Measurements from ENCODE around the gene PSMF1.
A peak's percentile ranks its signal among the peaks of the same experiment; 100 is the strongest.

PSMF1 gene

DNA sequence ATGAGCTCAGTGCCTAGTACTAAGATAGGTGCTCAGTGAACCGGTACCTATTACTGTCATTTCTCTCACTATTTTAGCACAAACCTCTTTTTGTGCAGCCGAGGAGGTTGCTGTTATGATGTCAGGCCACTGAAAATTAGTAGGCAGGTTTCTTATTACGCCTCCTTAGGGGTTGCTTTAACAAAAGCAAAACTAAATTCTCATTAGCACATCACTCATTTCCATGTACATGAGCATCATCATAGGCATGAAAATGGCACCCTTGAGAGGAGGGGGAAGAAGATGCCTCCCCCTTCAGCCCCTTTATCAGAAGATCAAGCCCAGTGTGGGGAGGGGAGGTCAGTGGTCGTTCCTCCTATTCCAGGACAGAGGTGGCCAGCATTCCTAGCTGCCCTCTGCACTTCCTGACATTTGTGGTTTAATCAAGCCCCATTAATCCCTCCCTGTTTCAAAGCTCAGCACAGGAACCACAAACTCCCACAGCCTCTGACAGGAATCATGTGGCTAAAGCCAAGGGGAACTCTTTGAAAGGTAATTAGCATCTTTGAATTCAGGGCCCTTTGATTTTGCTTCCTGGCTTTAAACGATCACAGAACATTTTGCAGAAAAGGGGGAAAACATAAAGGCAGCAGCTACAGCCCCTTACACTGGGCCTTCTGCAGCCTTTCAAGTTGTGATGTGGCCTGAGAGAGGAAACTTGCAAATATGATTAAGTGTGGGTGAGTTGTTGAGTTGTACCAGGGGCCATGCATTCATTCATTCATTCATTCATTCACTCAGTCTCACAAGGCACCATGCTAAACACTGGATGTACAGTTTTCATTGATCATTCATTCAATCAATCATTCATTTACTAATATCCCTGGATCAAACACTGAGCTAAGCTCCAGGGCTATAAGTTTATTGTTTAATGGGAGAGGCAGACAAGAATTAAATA, 31.9 kb upstream of the PSMF1 start:
- no peak for TF ChIP-seq CTCF (IDR thresholded peaks at IDR 0.05; ENCODE audit: low read depth, low read length)
- DNase-seq (ENCODE audit: extremely low read depth, low read depth), result no peak

DNA sequence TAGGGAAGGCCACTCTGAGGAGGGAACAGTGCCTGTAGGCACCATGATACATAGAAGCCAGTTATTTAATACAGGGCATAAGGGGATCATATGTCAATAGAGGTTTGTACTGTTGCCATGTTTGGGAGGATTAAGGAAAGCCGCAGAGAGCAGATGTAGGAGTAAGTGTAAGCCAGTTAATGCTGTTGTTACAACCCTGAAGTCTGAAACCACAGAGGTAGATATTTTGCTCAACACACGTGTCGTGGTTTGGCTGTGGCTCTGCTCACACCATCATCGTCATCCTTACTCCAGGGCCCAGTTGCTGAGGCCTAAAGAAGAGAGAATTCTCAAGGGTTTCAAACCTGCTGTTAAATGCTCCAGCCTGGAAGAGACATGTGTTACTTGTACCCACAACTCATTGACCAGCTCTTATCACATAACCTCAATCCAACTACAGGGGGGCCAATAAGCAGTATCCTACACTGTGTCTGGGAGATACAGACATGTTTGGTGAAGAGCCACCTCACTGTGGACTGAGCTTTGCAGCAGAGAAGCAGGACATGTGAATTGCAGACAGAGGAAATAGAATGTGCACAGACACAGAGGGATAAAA, 31.0 kb upstream of the PSMF1 start:
- no peak for TF ChIP-seq CTCF (IDR thresholded peaks at IDR 0.05; ENCODE audit: low read depth, low read length)
- DNase-seq (ENCODE audit: extremely low read depth, low read depth), result no peak

- no peak for TF ChIP-seq CTCF (IDR thresholded peaks at IDR 0.05; ENCODE audit: low read depth, low read length)
- DNase-seq (ENCODE audit: extremely low read depth, low read depth), result peak; percentile 4
Measured at GRCh38 chr20:1094751-1095150, 23.7 kb upstream of the PSMF1 start.

DNA sequence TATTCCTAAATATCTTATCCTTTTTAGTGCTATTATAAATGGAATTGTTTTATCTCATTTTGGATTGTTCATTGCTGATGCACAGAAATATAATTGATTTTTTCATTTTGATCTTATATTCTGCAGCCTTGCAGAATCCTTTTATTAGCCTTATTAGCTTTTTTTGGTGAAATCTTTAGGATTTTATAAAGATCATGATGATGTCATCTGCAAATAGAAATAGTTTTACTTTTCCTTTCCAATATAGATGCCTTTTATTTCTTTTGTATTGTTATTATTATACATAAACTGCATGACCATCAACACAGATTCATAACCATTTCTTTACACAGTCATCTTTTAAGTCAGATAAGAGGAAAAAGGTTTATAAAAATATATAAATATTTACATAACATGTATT, 16.9 kb upstream of the PSMF1 start:
- TF ChIP-seq CTCF (IDR thresholded peaks at IDR 0.05; ENCODE audit: low read depth, low read length), result no peak
- DNase-seq (ENCODE audit: extremely low read depth, low read depth), result no peak

- DNase-seq (ENCODE audit: extremely low read depth, low read depth), result no peak
- no peak for TF ChIP-seq CTCF (IDR thresholded peaks at IDR 0.05; ENCODE audit: low read depth, low read length)
Measured at GRCh38 chr20:1102016-1102415, 16.4 kb upstream of the PSMF1 start.

DNA sequence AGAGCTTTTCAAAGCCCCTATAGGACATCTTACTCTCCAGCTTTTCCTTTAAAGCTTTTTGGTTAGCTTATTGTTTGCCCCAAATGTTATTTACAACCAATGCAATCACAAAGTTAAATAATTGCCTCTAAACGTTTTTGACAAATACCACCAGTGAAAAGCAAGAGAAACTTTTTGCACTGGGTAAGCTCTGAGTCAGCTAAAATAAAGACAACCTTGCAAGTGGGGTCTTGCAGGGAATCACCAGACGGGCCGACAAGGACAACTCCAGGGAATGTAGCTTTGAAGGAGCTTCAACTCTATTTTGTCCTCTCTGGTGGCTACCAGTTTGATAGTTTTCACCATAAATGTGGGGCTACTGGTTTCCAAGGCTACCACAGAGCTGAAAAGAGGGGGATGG, 14.7 kb upstream of the PSMF1 start:
- DNase-seq (ENCODE audit: extremely low read depth, low read depth), result no peak
- no peak for TF ChIP-seq CTCF (IDR thresholded peaks at IDR 0.05; ENCODE audit: low read depth, low read length)

- no peak for DNase-seq (ENCODE audit: extremely low read depth, low read depth)
- TF ChIP-seq CTCF (IDR thresholded peaks at IDR 0.05; ENCODE audit: low read depth, low read length), result no peak
Measured at GRCh38 chr20:1105599-1106194, 12.7 kb upstream of the PSMF1 start.
